PC-3 (cell line): ENCODE results near the gene CRABP2. TPM values are rescaled to one million over a fixed set of nuclear protein-coding genes. Genes with fewer than 3 reads are reported as not detected.
A peak's percentile ranks its signal among the peaks of the same experiment; 100 is the strongest.

Experiments used
- ATAC-seq: fragments of 200-7000 bp; cut with Tn5 transposase; 2 replicates; pipeline ENCODE4 v1.9.1; 2020; ENCODE audit warnings: mild to moderate bottlenecking, moderate library complexity
- BruUV-seq: library from RNA; stranded (reverse); fragments of 400-500 nt; replicated peaks from 2 replicates; lab custom pipeline; 2021; lab: Mats Ljungman, UMichigan
- CTCF ChIA-PET: fragments of 300-600 bp; sonication (Branson Sonifier 250); formaldehyde crosslinking; loops from one replicate; lab custom pipeline; 2022; ENCODE audit warnings: antibody characterized with exemption; lab: Charles Lee
- POLR2A ChIA-PET: fragments of 300-600 bp; sonication (Branson Sonifier 250); formaldehyde crosslinking; loops from one replicate; lab custom pipeline; 2022; ENCODE audit warnings: antibody characterized with exemption; ENCODE audit not compliant: unreplicated experiment; lab: Charles Lee
- DNase-seq: peaks from one replicate; pipeline ENCODE4 v3.0.0-alpha.2; 2015
- H2AFZ ChIP-seq: fragments of 300-600 bp; sonication (generic); 2 replicates; pipeline ENCODE4 v1.6.0; 2016; ENCODE audit warnings: antibody characterized with exemption, low read length
- H3F3A ChIP-seq: fragments of 300-600 bp; sonication (generic); one replicate; pipeline ENCODE4 v1.6.0; 2017; ENCODE audit warnings: antibody characterized with exemption, low read length, control low read depth, mild to moderate bottlenecking; ENCODE audit not compliant: unreplicated experiment
- H3K27ac ChIP-seq: fragments of 300-600 bp; sonication (generic); 2 replicates; pipeline ENCODE4 v1.5.1; 2016; ENCODE audit warnings: mild to moderate bottlenecking, low read length
- H3K27me3 ChIP-seq: fragments of 300-600 bp; sonication (generic); 2 replicates; pipeline ENCODE4 v1.6.1; 2016; ENCODE audit warnings: low read length, mixed read lengths
- H3K36me3 ChIP-seq: fragments of 300-600 bp; sonication (generic); 2 replicates; pipeline ENCODE4 v1.6.1; 2016; ENCODE audit warnings: low read depth, mixed run types, low read length, mixed read lengths
- H3K4me1 ChIP-seq: fragments of 300-600 bp; sonication (generic); 2 replicates; pipeline ENCODE4 v1.5.1; 2016; ENCODE audit warnings: low read length; ENCODE audit not compliant: insufficient read depth
- H3K4me2 ChIP-seq: fragments of 300-600 bp; sonication (generic); 2 replicates; pipeline ENCODE4 v1.6.0; 2016; ENCODE audit warnings: low read length
- H3K4me3 ChIP-seq: fragments of 300-600 bp; sonication (generic); 2 replicates; pipeline ENCODE4 v1.5.1; 2016; ENCODE audit warnings: mild to moderate bottlenecking, low read length, mixed read lengths
- H3K79me2 ChIP-seq: fragments of 300-600 bp; sonication (generic); 2 replicates; pipeline ENCODE4 v1.6.1; 2017; ENCODE audit warnings: low read length, mixed read lengths
- H3K9ac ChIP-seq: fragments of 300-600 bp; sonication (generic); 2 replicates; pipeline ENCODE4 v1.6.0; 2016; ENCODE audit warnings: mild to moderate bottlenecking, low read length
- H3K9me2 ChIP-seq: fragments of 300-600 bp; sonication (generic); replicated peaks from 2 replicates; pipeline ENCODE4 v1.6.1; 2016; ENCODE audit warnings: mixed run types, low read length, mixed read lengths
- H3K9me3 ChIP-seq: fragments of 300-600 bp; sonication (generic); 2 replicates; pipeline ENCODE4 v1.6.1; 2016; ENCODE audit warnings: low read length, mixed read lengths
- H4K20me1 ChIP-seq: fragments of 300-600 bp; sonication (generic); 2 replicates; pipeline ENCODE4 v1.6.1; 2016; ENCODE audit warnings: low read length, mixed read lengths
- EZH2 ChIP-seq: fragments of 300-600 bp; sonication (generic); IDR thresholded peaks from one replicate; pipeline ENCODE4 v1.6.1; 2017; ENCODE audit warnings: antibody characterized with exemption, mild to moderate bottlenecking, low read length; ENCODE audit not compliant: unreplicated experiment
- EZH2phosphoT487 ChIP-seq: fragments of 300-600 bp; sonication (generic); IDR thresholded peaks from 2 replicates; pipeline ENCODE4 v1.6.1; 2018; ENCODE audit warnings: mild to moderate bottlenecking, antibody characterized with exemption, low read length, borderline replicate concordance
- intact Hi-C: fragments of 100-400 bp; cut with micrococcal nuclease; formaldehyde crosslinking; loops from 2 replicates; pipeline ENCODE4 v1.9.0; 2023
- total RNA-seq: library from RNA; depleted of rRNA; stranded (reverse); fragments of >200 nt; gene quantifications from 2 replicates; pipeline ENCODE4 v1.2.3, GENCODE V29; 2014
- TF ChIP-seq, protein P1 (sequence below): fragments of 300-600 bp; sonication (generic); conservative IDR thresholded peaks from 2 replicates; pipeline ENCODE4 v1.5.1; 2017; ENCODE audit warnings: antibody characterized with exemption, low read depth, mild to moderate bottlenecking, low read length

CRABP2 gene
- total RNA-seq, 1 experiment from 2014 or later: 120 TPM

DNA sequence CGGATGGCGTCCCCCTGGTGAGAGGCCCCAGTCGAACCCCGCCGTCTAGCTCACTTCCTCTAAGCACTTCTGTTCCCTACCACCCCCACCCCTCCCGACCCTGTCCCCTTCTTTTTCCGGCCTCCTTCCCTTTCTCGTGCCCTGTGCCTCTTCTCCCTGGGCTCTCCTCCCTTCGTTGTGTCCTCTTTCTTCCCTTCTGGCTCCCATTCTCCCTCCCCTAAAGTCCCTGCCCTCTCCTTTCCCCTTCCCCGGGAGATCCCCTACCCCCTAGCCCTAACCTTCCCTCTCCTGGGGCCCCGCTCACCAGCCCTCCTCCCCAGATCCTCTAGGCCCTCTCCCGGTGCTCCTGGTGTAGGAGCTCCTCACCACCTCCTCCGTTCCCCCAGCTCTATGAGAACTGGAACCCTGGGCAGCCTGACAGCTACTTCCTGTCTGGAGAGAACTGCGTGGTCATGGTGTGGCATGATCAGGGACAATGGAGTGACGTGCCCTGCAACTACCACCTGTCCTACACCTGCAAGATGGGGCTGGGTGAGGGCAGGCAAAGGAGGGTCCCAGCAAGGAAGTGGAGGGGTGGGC lies 47.6 kb downstream of the CRABP2 start:
- Histone ChIP-seq H3K4me1 (peaks cover 46% of the 10 kb centered on the region), H3K4me2 (peak overlapping the region; percentile 64), H3K9me2 (no peaks in the 10 kb centered on the region), H3K36me3 (no peaks in the 10 kb centered on the region), H3K4me3 (no peak overlapping the region), H3K79me2 (peaks cover 15% of the 10 kb centered on the region), H3K9me3 (no peaks in the 10 kb centered on the region), H2AFZ (no peak overlapping the region), H3F3A (peaks cover 5% of the 10 kb centered on the region), H3K27ac (no peak overlapping the region), H3K27me3 (0 out of 2 replicates have a peak, but pooled peaks cover 3% of the 10 kb centered on the region), H3K9ac (no peak overlapping the region), H4K20me1 (no peaks in the 10 kb centered on the region)
- no peak for TF ChIP-seq EZH2
- TF ChIP-seq EZH2phosphoT487: no peak
- TF ChIP-seq, protein P1, sequence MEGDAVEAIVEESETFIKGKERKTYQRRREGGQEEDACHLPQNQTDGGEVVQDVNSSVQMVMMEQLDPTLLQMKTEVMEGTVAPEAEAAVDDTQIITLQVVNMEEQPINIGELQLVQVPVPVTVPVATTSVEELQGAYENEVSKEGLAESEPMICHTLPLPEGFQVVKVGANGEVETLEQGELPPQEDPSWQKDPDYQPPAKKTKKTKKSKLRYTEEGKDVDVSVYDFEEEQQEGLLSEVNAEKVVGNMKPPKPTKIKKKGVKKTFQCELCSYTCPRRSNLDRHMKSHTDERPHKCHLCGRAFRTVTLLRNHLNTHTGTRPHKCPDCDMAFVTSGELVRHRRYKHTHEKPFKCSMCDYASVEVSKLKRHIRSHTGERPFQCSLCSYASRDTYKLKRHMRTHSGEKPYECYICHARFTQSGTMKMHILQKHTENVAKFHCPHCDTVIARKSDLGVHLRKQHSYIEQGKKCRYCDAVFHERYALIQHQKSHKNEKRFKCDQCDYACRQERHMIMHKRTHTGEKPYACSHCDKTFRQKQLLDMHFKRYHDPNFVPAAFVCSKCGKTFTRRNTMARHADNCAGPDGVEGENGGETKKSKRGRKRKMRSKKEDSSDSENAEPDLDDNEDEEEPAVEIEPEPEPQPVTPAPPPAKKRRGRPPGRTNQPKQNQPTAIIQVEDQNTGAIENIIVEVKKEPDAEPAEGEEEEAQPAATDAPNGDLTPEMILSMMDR: peak; percentile 3; the same call in 1 of the 2 replicates
- intact Hi-C loops: loop anchor here (1.0 kb wide), 1 partner anchor 31 kb away; no protein-coding TSS in a partner anchor
- BruUV-seq: no TSS peak
- ChIA-PET POLR2A (no interaction called here), CTCF (no interaction called here)
- DNase-seq (no peak), ATAC-seq (no peak)

- no TSS peak for BruUV-seq
Observed at GRCh38 chr1:156656806-156657740, 48.3 kb downstream of the CRABP2 start.

More at GRCh38 chr1:156656806-156657740, 48.3 kb downstream of the CRABP2 start:
- H3K9ac ChIP-seq: no peak overlapping the region
- POLR2A ChIA-PET: no interaction called here
- no peaks in the 10 kb centered on the region for H3K9me2 ChIP-seq
- TF ChIP-seq, protein P1: peak; percentile 98
- TF ChIP-seq EZH2phosphoT487 (peak; percentile 43; the same call in 1 of the 2 replicates), EZH2 (no peak)
- 0 out of 2 replicates have a peak, but pooled peaks cover 3% of the 10 kb centered on the region for H3K27me3 ChIP-seq
- intact Hi-C loops: loop anchor here (1.0 kb wide), 1 partner anchor 30 kb away; no protein-coding TSS in a partner anchor
- DNase-seq: peak; percentile 87
- peaks cover 15% of the 10 kb centered on the region for H3K79me2 ChIP-seq
- no peaks in the 10 kb centered on the region for H3K36me3 ChIP-seq
- peaks cover 38% of the 10 kb centered on the region for H3K4me1 ChIP-seq
- H3K9me3 ChIP-seq: no peaks in the 10 kb centered on the region
- no peak overlapping the region for H3K27ac ChIP-seq
- CTCF ChIA-PET: interaction anchor here (1.8 kb wide), 1 partner anchor 30 kb away, joined by 6 read pairs; no protein-coding TSS in a partner anchor
- H2AFZ ChIP-seq: no peak overlapping the region
- no peaks in the 10 kb centered on the region for H4K20me1 ChIP-seq
- H3F3A ChIP-seq: peaks cover 5% of the 10 kb centered on the region
- H3K4me2 ChIP-seq: peak overlapping the region; percentile 64
- peak overlapping the region; percentile 29; the same call in 1 of the 2 replicates for H3K4me3 ChIP-seq
- peak; percentile 21 for ATAC-seq
